NT2/D1 (cell line): Measurements from ENCODE around the gene SREBF1.

Source experiments
- DNase-seq: peaks from one replicate; pipeline ENCODE4 v3.0.0-alpha.2; 2011; ENCODE audit warnings: low read depth, low spot score
- H3K27me3 ChIP-seq: 2 replicates; pipeline ENCODE4 v1.6.0; 2011; ENCODE audit warnings: mild to moderate bottlenecking; ENCODE audit not compliant: insufficient read length, insufficient read depth
- H3K36me3 ChIP-seq: 2 replicates; pipeline ENCODE4 v1.6.1; 2011; ENCODE audit warnings: mild to moderate bottlenecking, low read length, mixed read lengths; ENCODE audit not compliant: insufficient read depth, insufficient read length
- H3K4me1 ChIP-seq: 2 replicates; pipeline ENCODE4 v1.5.1; 2011; ENCODE audit not compliant: insufficient read depth, insufficient read length
- H3K4me3 ChIP-seq: 2 replicates; pipeline ENCODE4 v1.5.1; 2011; ENCODE audit warnings: low read depth; ENCODE audit not compliant: insufficient read length
- H3K9ac ChIP-seq: 2 replicates; pipeline ENCODE4 v1.6.0; 2011; ENCODE audit warnings: low read depth; ENCODE audit not compliant: insufficient read length
- H3K9me3 ChIP-seq: 2 replicates; pipeline ENCODE4 v1.5.1; 2011; ENCODE audit warnings: mild to moderate bottlenecking, low read length; ENCODE audit not compliant: insufficient read depth
- SUZ12 ChIP-seq: IDR thresholded peaks from 2 replicates; pipeline ENCODE4 v1.6.1; 2011; ENCODE audit not compliant: insufficient read length, insufficient read depth; ENCODE audit errors: extremely low read depth
- YY1 ChIP-seq: IDR thresholded peaks from 2 replicates; pipeline ENCODE4 v1.6.1; 2011; ENCODE audit not compliant: insufficient read length, insufficient read depth
- ZNF274 ChIP-seq: IDR thresholded peaks from 2 replicates; pipeline ENCODE4 v1.6.1; 2011; ENCODE audit warnings: mild to moderate bottlenecking, low read depth, low read length

Gene SREBF1

GRCh38 chr17:17780922-17781590, 55.7 kb downstream of the SREBF1 start:
- H3K4me3 ChIP-seq: peak overlapping the region; percentile 54
- peaks cover 34% of the 10 kb centered on the region for H3K4me1 ChIP-seq
- H3K9ac ChIP-seq: peak overlapping the region; percentile 70
- H3K27me3 ChIP-seq: no peaks in the 10 kb centered on the region
- H3K36me3 ChIP-seq: no peaks in the 10 kb centered on the region
- DNase-seq: peak; percentile 70
- no peaks in the 10 kb centered on the region for H3K9me3 ChIP-seq
- no peak for TF ChIP-seq ZNF274
- no peak for TF ChIP-seq SUZ12

DNA sequence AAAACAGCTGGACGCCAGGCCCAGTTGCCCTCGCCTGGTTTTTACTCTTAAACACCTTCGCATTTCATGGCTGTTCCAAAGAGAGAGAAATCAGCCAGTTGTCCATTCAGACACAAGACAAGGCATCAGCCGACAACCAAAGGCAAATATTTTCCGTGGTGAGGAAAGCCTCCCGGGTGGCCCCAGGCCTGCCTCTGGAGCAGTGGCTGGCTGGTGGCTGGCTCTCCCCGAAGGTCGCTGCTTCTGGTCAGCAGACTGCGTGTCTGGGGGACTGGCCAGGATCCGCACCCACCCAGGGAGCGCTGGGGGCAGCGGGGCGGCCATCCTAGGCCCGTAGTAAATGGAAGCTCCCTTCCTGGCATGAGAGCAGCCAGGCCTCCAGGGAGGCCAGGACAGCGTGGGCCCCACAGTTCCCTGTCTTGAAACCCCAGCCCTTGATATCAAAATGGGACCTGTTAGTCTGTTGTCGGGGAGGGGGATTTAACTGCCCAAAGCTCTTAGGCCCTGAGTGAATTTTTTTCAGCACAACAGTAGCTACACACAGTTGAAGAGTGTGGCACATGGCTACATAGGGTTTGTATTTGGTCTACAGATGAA, 57.7 kb downstream of the SREBF1 start:
- H3K27me3 ChIP-seq: no peaks in the 10 kb centered on the region
- no peaks in the 10 kb centered on the region for H3K9me3 ChIP-seq

GRCh38 chr17:17778308-17779014, 58.3 kb downstream of the SREBF1 start:
- Histone ChIP-seq H3K9me3 (no peaks in the 10 kb centered on the region), H3K36me3 (no peaks in the 10 kb centered on the region), H3K4me3 (no peak overlapping the region), H3K4me1 (peaks cover 18% of the 10 kb centered on the region), H3K27me3 (no peaks in the 10 kb centered on the region), H3K9ac (peak overlapping the region; percentile 25)
- no peak for DNase-seq
- TF ChIP-seq ZNF274 (no peak), SUZ12 (no peak), YY1 (no peak)

More for the DNA sequence above, 57.7 kb downstream of the SREBF1 start:
- no peak for DNase-seq
- TF ChIP-seq SUZ12 (no peak), YY1 (no peak), ZNF274 (no peak)
- H3K4me3 ChIP-seq: no peak overlapping the region
- no peaks in the 10 kb centered on the region for H3K36me3 ChIP-seq
- peaks cover 18% of the 10 kb centered on the region for H3K4me1 ChIP-seq
- H3K9ac ChIP-seq: peak overlapping the region; percentile 42

DNA sequence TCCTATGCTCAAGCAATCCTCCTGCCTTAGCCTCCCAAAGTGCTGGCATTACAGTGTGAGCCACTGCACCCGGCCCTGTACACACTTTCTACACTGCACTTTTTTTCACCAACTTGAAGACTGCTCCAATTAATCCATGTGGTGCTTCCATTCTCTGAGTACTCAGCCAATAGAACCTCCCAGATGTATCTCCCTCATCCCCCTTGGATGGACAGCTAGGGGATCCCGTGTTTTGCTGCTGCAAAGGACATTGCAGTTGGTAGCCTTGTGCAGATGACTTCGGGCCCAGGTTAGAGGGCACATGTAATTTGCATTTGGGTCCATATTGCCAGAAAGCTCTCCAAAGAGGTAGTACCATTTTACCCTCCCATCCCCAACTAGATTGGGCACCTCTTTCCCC, 59.9 kb downstream of the SREBF1 start:
- Histone ChIP-seq H3K36me3 (no peaks in the 10 kb centered on the region), H3K4me1 (peaks cover 18% of the 10 kb centered on the region), H3K4me3 (no peak overlapping the region), H3K9ac (no peak overlapping the region), H3K27me3 (no peaks in the 10 kb centered on the region), H3K9me3 (no peaks in the 10 kb centered on the region)
- no peak for DNase-seq
- TF ChIP-seq ZNF274 (no peak), YY1 (no peak), SUZ12 (no peak)

DNA sequence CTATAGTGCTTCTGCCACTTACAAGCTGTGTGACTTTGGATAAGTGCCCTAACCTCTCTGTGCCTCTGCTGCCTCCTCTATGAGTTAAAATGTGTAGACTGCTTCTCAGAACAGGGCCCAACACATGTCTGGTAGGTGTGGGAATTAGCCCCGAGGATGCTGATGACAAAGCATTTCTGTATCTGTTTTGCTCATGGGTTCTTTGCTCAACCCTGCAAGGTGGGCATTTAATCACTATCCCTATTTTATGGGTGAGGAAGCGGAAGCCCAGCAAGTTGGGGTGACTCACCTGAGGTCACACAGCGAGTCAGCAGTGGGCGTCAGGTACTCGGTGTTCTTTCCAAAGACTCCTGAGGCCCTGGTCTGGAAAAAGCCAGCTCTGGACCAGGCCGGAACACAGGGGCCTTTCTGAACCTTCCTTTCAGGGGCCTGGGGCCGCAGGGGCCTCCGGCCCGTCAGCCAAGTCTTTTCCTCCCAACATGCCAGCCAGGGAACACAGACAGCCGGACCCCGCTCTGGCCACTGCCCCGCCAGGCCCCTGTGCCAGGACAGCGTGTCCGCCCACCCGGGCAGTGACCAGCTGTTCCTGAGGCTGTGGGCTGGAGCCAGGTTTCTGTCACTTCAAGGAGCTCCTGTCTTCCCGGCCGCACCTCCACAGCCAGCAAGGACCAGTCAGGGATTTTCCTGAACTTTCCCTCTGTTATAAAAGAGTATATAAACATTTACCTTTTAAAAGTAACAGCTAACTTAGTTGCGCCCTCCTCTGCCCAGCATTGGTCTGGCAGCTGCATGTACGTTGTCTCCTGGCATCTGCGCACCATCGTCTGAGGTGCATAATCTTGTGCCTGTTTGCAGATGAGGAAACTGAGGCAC, 62.5 kb downstream of the SREBF1 start:
- DNase-seq: no peak
- Histone ChIP-seq H3K9me3 (no peaks in the 10 kb centered on the region), H3K27me3 (no peaks in the 10 kb centered on the region), H3K4me3 (no peak overlapping the region), H3K9ac (no peak overlapping the region), H3K36me3 (no peaks in the 10 kb centered on the region), H3K4me1 (peaks cover 21% of the 10 kb centered on the region)
- TF ChIP-seq ZNF274 (no peak), YY1 (no peak), SUZ12 (no peak)

DNA sequence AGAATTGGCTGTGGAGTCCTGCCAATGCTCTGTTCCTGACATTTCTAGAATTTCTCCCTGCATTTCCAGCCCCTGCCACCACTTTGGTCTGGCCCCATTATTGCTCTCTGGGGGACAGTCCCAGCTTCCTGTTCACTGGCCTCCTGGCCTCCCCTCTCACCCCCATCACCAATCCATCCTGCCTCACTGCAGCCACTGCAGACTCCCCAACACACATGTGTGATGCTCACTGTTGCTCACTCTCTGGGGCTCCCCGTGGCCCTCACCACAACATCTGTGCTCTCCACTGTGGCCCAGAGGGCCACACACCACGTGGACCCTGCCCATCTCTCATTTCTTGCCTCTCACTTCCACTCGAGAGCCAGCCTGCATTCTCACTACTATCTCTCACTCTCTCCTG, 64.6 kb downstream of the SREBF1 start:
- TF ChIP-seq YY1 (no peak), ZNF274 (no peak), SUZ12 (no peak)
- no peak overlapping the region for H3K4me3 ChIP-seq
- H3K27me3 ChIP-seq: no peaks in the 10 kb centered on the region
- DNase-seq: no peak
- H3K36me3 ChIP-seq: no peaks in the 10 kb centered on the region
- H3K4me1 ChIP-seq: peaks cover 14% of the 10 kb centered on the region
- H3K9ac ChIP-seq: no peak overlapping the region
- H3K9me3 ChIP-seq: no peaks in the 10 kb centered on the region

DNA sequence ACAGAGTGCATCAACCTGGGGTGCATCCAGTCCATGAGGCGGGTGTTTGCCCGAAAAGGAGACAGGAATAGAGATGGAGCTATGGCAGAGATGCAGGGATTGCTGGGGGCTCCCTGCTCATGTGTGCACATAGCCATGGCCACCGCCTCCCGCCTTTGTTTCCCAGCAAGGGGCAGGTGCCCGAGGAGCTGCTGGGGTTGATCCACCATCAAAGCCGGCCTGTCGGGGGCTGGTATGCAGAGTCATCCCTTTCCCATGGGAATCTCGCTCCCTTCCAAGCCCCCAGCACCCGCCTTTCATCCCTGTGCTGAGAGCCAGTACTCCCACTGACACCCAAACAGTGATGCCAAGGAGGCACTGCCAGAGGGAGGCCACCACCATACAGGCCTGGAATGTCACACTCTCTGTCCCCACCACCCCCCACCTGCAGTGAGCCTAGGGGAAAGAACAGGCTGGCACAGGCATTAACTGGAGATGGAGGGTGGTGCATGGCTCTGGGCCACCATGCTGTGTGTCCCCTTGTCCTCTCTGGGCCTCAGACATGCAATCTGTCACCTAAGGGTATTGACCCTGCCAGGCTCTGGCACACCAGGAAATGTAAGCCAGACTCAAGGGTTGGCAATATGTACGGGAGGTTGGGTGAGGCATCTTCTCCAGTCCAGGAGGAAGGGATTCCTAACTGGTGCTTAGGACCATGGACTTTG, 65.1 kb downstream of the SREBF1 start:
- no peak for DNase-seq
- no peak overlapping the region for H3K9ac ChIP-seq
- TF ChIP-seq ZNF274: no peak
- TF ChIP-seq YY1: no peak
- no peak for TF ChIP-seq SUZ12
- no peak overlapping the region for H3K4me3 ChIP-seq
- H3K9me3 ChIP-seq: no peaks in the 10 kb centered on the region
- H3K36me3 ChIP-seq: no peaks in the 10 kb centered on the region
- peaks cover 14% of the 10 kb centered on the region for H3K4me1 ChIP-seq
- H3K27me3 ChIP-seq: no peaks in the 10 kb centered on the region
